ENCODE results near the gene RALGAPA2. TPM values are rescaled to one million over a fixed set of nuclear protein-coding genes. Genes with fewer than 3 reads are reported as not detected.

The RALGAPA2 gene
- total RNA-seq, 2 donors from 2014 or later = 27.8 to 28.5 TPM

DNA sequence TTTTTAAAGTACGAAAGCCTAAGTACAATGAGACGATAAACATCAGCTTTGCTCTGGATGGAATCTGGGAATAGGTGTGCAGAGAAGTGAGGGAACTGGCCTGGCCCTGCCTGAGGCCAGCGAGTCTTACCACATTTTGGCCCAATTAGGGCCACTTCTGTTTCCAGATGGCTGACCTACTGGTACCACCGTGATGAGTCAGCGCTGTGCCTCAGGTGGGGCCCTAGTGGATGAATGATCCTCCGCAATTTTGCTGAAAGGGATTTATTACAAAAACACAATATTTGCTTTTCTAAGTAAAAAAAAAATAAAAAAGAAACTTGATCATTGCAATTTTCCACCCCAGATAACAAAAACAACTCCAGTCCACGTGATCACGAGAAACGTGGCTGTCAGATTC lies 322.1 kb downstream of the RALGAPA2 start:
- Histone ChIP-seq H3K36me3 (peaks cover 7% of the 10 kb centered on the region), H3K9me3 (no peaks in the 10 kb centered on the region), H3K27ac (no peak overlapping the region)

DNA sequence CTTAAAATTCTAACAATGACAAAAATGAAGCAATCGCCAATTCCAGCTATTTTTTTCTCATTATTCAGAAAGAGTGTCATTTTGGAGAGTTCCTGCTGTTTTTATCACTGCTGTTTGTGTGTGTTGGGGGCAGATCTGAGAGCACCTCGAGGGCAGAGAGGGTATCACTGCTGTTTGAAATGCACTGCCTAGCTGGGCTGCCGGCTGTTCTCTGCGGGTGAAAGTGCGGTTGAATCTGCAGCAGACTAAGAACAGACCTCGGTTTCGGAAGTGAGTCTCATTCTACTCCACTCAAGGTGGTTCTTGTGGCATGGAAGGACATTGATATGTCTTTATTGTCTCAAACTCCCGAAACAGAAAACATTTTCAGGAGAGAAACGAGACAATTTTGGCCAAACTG lies 326.3 kb downstream of the RALGAPA2 start:
- Histone ChIP-seq H3K9me3 (no peaks in the 10 kb centered on the region), H3K4me3 (no peak overlapping the region), H3K27me3 (no peaks in the 10 kb centered on the region), H3K27ac (no peak overlapping the region), H3K36me3 (no peaks in the 10 kb centered on the region), H3K4me1 (no peaks in the 10 kb centered on the region)
- TF ChIP-seq, protein P1, sequence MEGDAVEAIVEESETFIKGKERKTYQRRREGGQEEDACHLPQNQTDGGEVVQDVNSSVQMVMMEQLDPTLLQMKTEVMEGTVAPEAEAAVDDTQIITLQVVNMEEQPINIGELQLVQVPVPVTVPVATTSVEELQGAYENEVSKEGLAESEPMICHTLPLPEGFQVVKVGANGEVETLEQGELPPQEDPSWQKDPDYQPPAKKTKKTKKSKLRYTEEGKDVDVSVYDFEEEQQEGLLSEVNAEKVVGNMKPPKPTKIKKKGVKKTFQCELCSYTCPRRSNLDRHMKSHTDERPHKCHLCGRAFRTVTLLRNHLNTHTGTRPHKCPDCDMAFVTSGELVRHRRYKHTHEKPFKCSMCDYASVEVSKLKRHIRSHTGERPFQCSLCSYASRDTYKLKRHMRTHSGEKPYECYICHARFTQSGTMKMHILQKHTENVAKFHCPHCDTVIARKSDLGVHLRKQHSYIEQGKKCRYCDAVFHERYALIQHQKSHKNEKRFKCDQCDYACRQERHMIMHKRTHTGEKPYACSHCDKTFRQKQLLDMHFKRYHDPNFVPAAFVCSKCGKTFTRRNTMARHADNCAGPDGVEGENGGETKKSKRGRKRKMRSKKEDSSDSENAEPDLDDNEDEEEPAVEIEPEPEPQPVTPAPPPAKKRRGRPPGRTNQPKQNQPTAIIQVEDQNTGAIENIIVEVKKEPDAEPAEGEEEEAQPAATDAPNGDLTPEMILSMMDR (IDR thresholded peaks at IDR 0.05) = no peak
- no peak for DNase-seq (ENCODE audit: low spot score)

More for the DNA sequence above, 322.1 kb downstream of the RALGAPA2 start:
- TF ChIP-seq, protein P1 (IDR thresholded peaks at IDR 0.05) = no peak
- H3K4me1 ChIP-seq = no peaks in the 10 kb centered on the region
- H3K27me3 ChIP-seq = no peaks in the 10 kb centered on the region
- no peak overlapping the region for H3K4me3 ChIP-seq
- no peak for DNase-seq (ENCODE audit: low spot score)

DNA sequence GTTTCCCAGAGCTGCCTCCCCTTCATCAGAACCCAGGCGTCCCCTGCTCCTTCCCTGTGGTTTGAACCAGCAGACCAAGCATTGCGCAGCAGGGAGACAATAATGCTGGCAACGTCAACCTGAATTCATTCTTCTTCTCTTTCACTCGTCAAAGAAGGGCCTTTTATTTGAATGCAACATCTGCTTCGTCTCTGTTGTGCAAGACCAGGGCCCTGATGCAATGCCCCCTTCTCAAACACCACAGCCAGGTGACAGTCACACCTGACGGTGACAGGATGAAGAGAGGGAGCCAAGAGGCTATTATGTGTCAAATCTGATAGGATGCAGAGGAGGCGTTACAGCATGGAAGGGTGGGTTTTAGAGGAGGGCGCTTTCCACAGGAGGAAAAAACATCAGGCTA lies 336.6 kb downstream of the RALGAPA2 start:
- Histone ChIP-seq H3K4me3 (no peak overlapping the region), H3K27me3 (peaks cover 0 to 7% of the 10 kb centered on the region in 2 donors), H3K4me1 (no peaks in the 10 kb centered on the region), H3K9me3 (peaks cover 0 to 4% of the 10 kb centered on the region in 2 donors), H3K36me3 (no peaks in the 10 kb centered on the region), H3K27ac (no peak overlapping the region)
- no peak for DNase-seq (ENCODE audit: low spot score)
- TF ChIP-seq, protein P1 (IDR thresholded peaks at IDR 0.05) = no peak

- Histone ChIP-seq H3K36me3 (no peaks in the 10 kb centered on the region), H3K27me3 (peaks cover 14 to 26% of the 10 kb centered on the region in 2 donors), H3K27ac (no peak overlapping the region), H3K4me3 (no peak overlapping the region), H3K4me1 (peaks cover 0 to 12% of the 10 kb centered on the region in 2 donors), H3K9me3 (no peaks in the 10 kb centered on the region)
- no peak for DNase-seq (ENCODE audit: low spot score)
- TF ChIP-seq, protein P1 (IDR thresholded peaks at IDR 0.05) = no peak
These were observed 339.3 kb downstream of the RALGAPA2 start for GRCh38 chr20:20373091-20373571.

GRCh38 chr20:20371681-20372080 lies 340.8 kb downstream of the RALGAPA2 start:
- H3K9me3 ChIP-seq = no peaks in the 10 kb centered on the region
- H3K4me1 ChIP-seq = peaks cover 0 to 25% of the 10 kb centered on the region in 2 donors
- DNase-seq (ENCODE audit: low spot score) = no peak
- H3K27me3 ChIP-seq = peaks cover 20 to 34% of the 10 kb centered on the region in 2 donors
- no peaks in the 10 kb centered on the region for H3K36me3 ChIP-seq
- TF ChIP-seq, protein P1 (IDR thresholded peaks at IDR 0.05) = no peak
- no peak overlapping the region for H3K27ac ChIP-seq
- H3K4me3 ChIP-seq = no peak overlapping the region

GRCh38 chr20:20371083-20371482 lies 341.4 kb downstream of the RALGAPA2 start:
- H3K4me3 ChIP-seq = no peak overlapping the region

More at GRCh38 chr20:20371083-20371482, 341.4 kb downstream of the RALGAPA2 start:
- Histone ChIP-seq H3K27ac (no peak overlapping the region), H3K27me3 (peaks cover 23 to 40% of the 10 kb centered on the region in 2 donors), H3K9me3 (no peaks in the 10 kb centered on the region), H3K4me1 (peaks cover 0 to 28% of the 10 kb centered on the region in 2 donors), H3K36me3 (no peaks in the 10 kb centered on the region)
- TF ChIP-seq, protein P1 (IDR thresholded peaks at IDR 0.05) = no peak
- no peak for DNase-seq (ENCODE audit: low spot score)

Data from right atrium auricular region (tissue), 2 donors.